HG03039 (cell line): ENCODE results near the gene SLC5A5.
"Not testable (repeated sequence)": the region's sequence is repeated elsewhere in the genome, so short reads cannot be mapped to it uniquely, and the experiment has no call there.

ENCODE experiments used
- ATAC-seq: cut with Tn5 transposase; IDR thresholded peaks from one replicate; pipeline ENCODE4 v1.9.1; 2021; ENCODE audit warnings: mild to moderate bottlenecking, moderate library complexity; ENCODE audit not compliant: unreplicated experiment

SLC5A5 gene

GRCh38 chr19:17915940-17916593, 44.3 kb downstream of the SLC5A5 start:
- ATAC-seq: no peak

GRCh38 chr19:17918151-17918550, 46.4 kb downstream of the SLC5A5 start:
- ATAC-seq: not testable (repeated sequence)

- not testable (repeated sequence) for ATAC-seq
These were observed 47.4 kb downstream of the SLC5A5 start for GRCh38 chr19:17919122-17919521.

- no peak for ATAC-seq
These were observed 48.8 kb downstream of the SLC5A5 start for GRCh38 chr19:17920527-17920926.

- no peak for ATAC-seq
These were observed 50.4 kb downstream of the SLC5A5 start for GRCh38 chr19:17922138-17922537.

- ATAC-seq: no peak
These were observed 54.3 kb downstream of the SLC5A5 start for GRCh38 chr19:17926044-17926443.

- ATAC-seq: no peak
These were observed 57.3 kb downstream of the SLC5A5 start for GRCh38 chr19:17929056-17929455.

- ATAC-seq: no peak
These were observed 59.9 kb downstream of the SLC5A5 start for GRCh38 chr19:17931532-17932191.

GRCh38 chr19:17932485-17933338, 61.0 kb downstream of the SLC5A5 start, which contains the start of gene CCDC124:
TSS of gene CCDC124 (plus strand) at chr19:17933015. CDS start at chr19:17936421, 3,406 bp downstream.
- ATAC-seq: peak; percentile 74

GRCh38 chr19:17933414-17934129, 61.8 kb downstream of the SLC5A5 start:
- no peak for ATAC-seq

GRCh38 chr19:17936379-17936778, 64.6 kb downstream of the SLC5A5 start:
- no peak for ATAC-seq

GRCh38 chr19:17937371-17937900, 65.7 kb downstream of the SLC5A5 start:
- no peak for ATAC-seq

- no peak for ATAC-seq
These were observed 66.5 kb downstream of the SLC5A5 start for GRCh38 chr19:17938092-17938845.

- ATAC-seq: no peak
These were observed 70.4 kb downstream of the SLC5A5 start for GRCh38 chr19:17942181-17942580.

GRCh38 chr19:17942582-17943273, 71.0 kb downstream of the SLC5A5 start:
- no peak for ATAC-seq

GRCh38 chr19:17943274-17944221, 71.8 kb downstream of the SLC5A5 start:
- ATAC-seq: no peak

GRCh38 chr19:17944301-17944700, 72.6 kb downstream of the SLC5A5 start:
- ATAC-seq: no peak
